ENCODE data around the gene XRCC3.

The XRCC3 gene

GRCh38 chr14:103663506-103663905 lies 51.7 kb downstream of the XRCC3 start:
- H3K23ac ChIP-seq (ENCODE audit: low read length): peak overlapping the region; percentile 51
- peak overlapping the region; percentile 39 for H3K4me2 ChIP-seq (ENCODE audit: low read length)

DNA sequence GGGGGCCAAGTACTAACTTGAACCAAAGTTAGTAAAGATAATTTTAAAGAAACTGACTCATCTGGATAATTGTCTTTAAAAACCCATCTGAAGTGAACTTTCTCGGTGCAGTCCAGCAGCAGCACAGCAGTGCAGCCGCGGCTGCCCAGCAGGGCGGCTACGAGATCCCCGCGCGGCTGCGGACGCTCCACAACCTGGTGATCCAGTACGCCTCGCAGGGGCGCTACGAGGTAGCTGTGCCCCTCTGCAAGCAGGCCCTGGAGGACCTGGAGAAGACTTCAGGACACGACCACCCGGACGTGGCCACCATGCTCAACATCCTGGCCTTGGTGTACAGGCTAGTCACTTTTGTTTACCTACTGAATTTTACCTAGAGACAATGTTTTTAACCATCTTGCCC lies 52.7 kb downstream of the XRCC3 start:
- Histone ChIP-seq H3K27me3 (ENCODE audit: insufficient read depth, low read length) (no peaks in the 10 kb centered on the region), H4K91ac (ENCODE audit: low read depth, low read length) (no peak overlapping the region), H3K9ac (ENCODE audit: low read length) (no peak overlapping the region), H3K9me3 (ENCODE audit: insufficient read depth, low read depth, low read length) (peaks cover 2% of the 10 kb centered on the region), H3K18ac (ENCODE audit: low read length) (no peak overlapping the region), H3K4ac (ENCODE audit: low read depth, low read length) (no peak overlapping the region), H3K4me3 (ENCODE audit: low read depth, low read length) (no peak overlapping the region), H4K8ac (ENCODE audit: low read depth, low read length) (no peak overlapping the region), H2BK12ac (ENCODE audit: low read length) (no peak overlapping the region), H2BK5ac (ENCODE audit: low read depth, low read length, poor library complexity) (no peak overlapping the region), H3K4me2 (ENCODE audit: low read length) (no peak overlapping the region), H3K14ac (ENCODE audit: low read length) (no peak overlapping the region), H3K4me1 (ENCODE audit: control insufficient read depth in 1 of 2, insufficient read depth in 2 of 2, low read length in 2 of 2) (peaks cover 10 to 14% of the 10 kb centered on the region in 2 experiments), H3K36me3 (ENCODE audit: control insufficient read depth in 1 of 2, insufficient read depth in 2 of 2, low read length in 2 of 2) (peaks cover 44 to 48% of the 10 kb centered on the region in 2 experiments), H3K27ac (ENCODE audit: low read depth, low read length) (no peak overlapping the region), H3K23ac (ENCODE audit: low read length) (no peak overlapping the region), H2BK120ac (ENCODE audit: insufficient read depth, low read length, poor library complexity) (no peak overlapping the region), H2AK5ac (ENCODE audit: low read length) (no peak overlapping the region), H4K12ac (ENCODE audit: low read depth, low read length) (no peak overlapping the region), H3K79me2 (ENCODE audit: control insufficient read depth, insufficient read depth, low read length, poor library complexity) (peaks cover 2% of the 10 kb centered on the region), H3K79me1 (ENCODE audit: low read length) (peaks cover 6% of the 10 kb centered on the region), H2AFZ (ENCODE audit: insufficient read depth, low read length, poor library complexity) (no peak overlapping the region)
- DNase-seq: no peak
- WGBS (ENCODE audit: extremely low coverage, insufficient coverage, insufficient read length): no CpG with 5 or more reads among the region's 17 CpGs

More at GRCh38 chr14:103663506-103663905, 51.7 kb downstream of the XRCC3 start:
- peak overlapping the region; percentile 45 for H3K4me3 ChIP-seq (ENCODE audit: low read depth, low read length)
- peak overlapping the region; percentile 81 for H2BK5ac ChIP-seq (ENCODE audit: low read depth, low read length, poor library complexity)
- H3K14ac ChIP-seq (ENCODE audit: low read length): peak overlapping the region; percentile 80
- H4K91ac ChIP-seq (ENCODE audit: low read depth, low read length): peak overlapping the region; percentile 91
- peaks cover 43 to 51% of the 10 kb centered on the region in 2 experiments for H3K36me3 ChIP-seq (ENCODE audit: control insufficient read depth in 1 of 2, insufficient read depth in 2 of 2, low read length in 2 of 2)
- H3K9me3 ChIP-seq (ENCODE audit: insufficient read depth, low read depth, low read length): peaks cover 2% of the 10 kb centered on the region
- H2AK5ac ChIP-seq (ENCODE audit: low read length): peak overlapping the region; percentile 83
- H3K4ac ChIP-seq (ENCODE audit: low read depth, low read length): peak overlapping the region; percentile 49
- peaks cover 6% of the 10 kb centered on the region for H3K79me1 ChIP-seq (ENCODE audit: low read length)
- peaks cover 10 to 14% of the 10 kb centered on the region in 2 experiments for H3K4me1 ChIP-seq (ENCODE audit: control insufficient read depth in 1 of 2, insufficient read depth in 2 of 2, low read length in 2 of 2)
- H2BK120ac ChIP-seq (ENCODE audit: insufficient read depth, low read length, poor library complexity): peak overlapping the region; percentile 68
- WGBS (ENCODE audit: extremely low coverage, insufficient coverage, insufficient read length): no CpG with 5 or more reads among the region's 13 CpGs
- H4K12ac ChIP-seq (ENCODE audit: low read depth, low read length): peak overlapping the region; percentile 52
- peak overlapping the region; percentile 70 for H2BK12ac ChIP-seq (ENCODE audit: low read length)
- no peak for DNase-seq
- H3K27me3 ChIP-seq (ENCODE audit: insufficient read depth, low read length): no peaks in the 10 kb centered on the region
- peak overlapping the region; percentile 41 for H3K18ac ChIP-seq (ENCODE audit: low read length)
- H3K27ac ChIP-seq (ENCODE audit: low read depth, low read length): peak overlapping the region; percentile 94
- H4K8ac ChIP-seq (ENCODE audit: low read depth, low read length): peak overlapping the region; percentile 82
- H3K9ac ChIP-seq (ENCODE audit: low read length): peak overlapping the region; percentile 58
- peaks cover 2% of the 10 kb centered on the region for H3K79me2 ChIP-seq (ENCODE audit: control insufficient read depth, insufficient read depth, low read length, poor library complexity)
- no peak overlapping the region for H2AFZ ChIP-seq (ENCODE audit: insufficient read depth, low read length, poor library complexity)

DNA sequence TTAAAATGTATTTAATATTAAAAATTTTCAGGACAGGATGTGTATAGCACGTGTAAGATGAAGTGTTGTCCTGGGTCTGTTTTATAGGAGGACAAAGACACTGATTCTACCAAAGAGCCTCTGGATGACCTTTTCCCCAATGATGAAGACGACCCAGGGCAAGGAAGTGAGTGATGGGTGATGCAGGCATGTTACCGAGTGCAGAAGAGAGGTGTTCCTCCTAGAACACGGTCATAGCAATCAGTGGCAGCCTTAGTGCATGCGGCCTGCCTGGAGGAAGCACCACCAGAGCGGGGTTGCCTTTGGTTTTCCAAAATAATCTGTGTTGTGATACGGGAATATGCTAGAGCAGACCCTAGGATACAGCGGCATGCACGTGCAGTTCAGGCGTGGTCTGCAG lies 53.2 kb downstream of the XRCC3 start:
- Histone ChIP-seq H3K4me1 (ENCODE audit: control insufficient read depth in 1 of 2, insufficient read depth in 2 of 2, low read length in 2 of 2) (peaks cover 10 to 14% of the 10 kb centered on the region in 2 experiments), H2BK120ac (ENCODE audit: insufficient read depth, low read length, poor library complexity) (no peak overlapping the region), H4K12ac (ENCODE audit: low read depth, low read length) (no peak overlapping the region), H4K91ac (ENCODE audit: low read depth, low read length) (no peak overlapping the region), H3K4me3 (ENCODE audit: low read depth, low read length) (no peak overlapping the region), H2BK5ac (ENCODE audit: low read depth, low read length, poor library complexity) (no peak overlapping the region), H3K4ac (ENCODE audit: low read depth, low read length) (no peak overlapping the region), H3K9ac (ENCODE audit: low read length) (no peak overlapping the region), H3K9me3 (ENCODE audit: insufficient read depth, low read depth, low read length) (peaks cover 2% of the 10 kb centered on the region), H2AK5ac (ENCODE audit: low read length) (no peak overlapping the region), H3K18ac (ENCODE audit: low read length) (no peak overlapping the region), H3K14ac (ENCODE audit: low read length) (no peak overlapping the region), H3K79me1 (ENCODE audit: low read length) (peaks cover 6% of the 10 kb centered on the region), H3K79me2 (ENCODE audit: control insufficient read depth, insufficient read depth, low read length, poor library complexity) (peaks cover 2% of the 10 kb centered on the region), H3K27me3 (ENCODE audit: insufficient read depth, low read length) (no peaks in the 10 kb centered on the region), H3K36me3 (ENCODE audit: control insufficient read depth in 1 of 2, insufficient read depth in 2 of 2, low read length in 2 of 2) (peaks cover 43 to 48% of the 10 kb centered on the region in 2 experiments), H4K8ac (ENCODE audit: low read depth, low read length) (no peak overlapping the region), H3K4me2 (ENCODE audit: low read length) (no peak overlapping the region), H2BK12ac (ENCODE audit: low read length) (no peak overlapping the region), H3K27ac (ENCODE audit: low read depth, low read length) (no peak overlapping the region), H2AFZ (ENCODE audit: insufficient read depth, low read length, poor library complexity) (no peak overlapping the region), H3K23ac (ENCODE audit: low read length) (no peak overlapping the region)
- WGBS (ENCODE audit: extremely low coverage, insufficient coverage, insufficient read length): no CpG with 5 or more reads among the region's 10 CpGs
- DNase-seq: no peak

DNA sequence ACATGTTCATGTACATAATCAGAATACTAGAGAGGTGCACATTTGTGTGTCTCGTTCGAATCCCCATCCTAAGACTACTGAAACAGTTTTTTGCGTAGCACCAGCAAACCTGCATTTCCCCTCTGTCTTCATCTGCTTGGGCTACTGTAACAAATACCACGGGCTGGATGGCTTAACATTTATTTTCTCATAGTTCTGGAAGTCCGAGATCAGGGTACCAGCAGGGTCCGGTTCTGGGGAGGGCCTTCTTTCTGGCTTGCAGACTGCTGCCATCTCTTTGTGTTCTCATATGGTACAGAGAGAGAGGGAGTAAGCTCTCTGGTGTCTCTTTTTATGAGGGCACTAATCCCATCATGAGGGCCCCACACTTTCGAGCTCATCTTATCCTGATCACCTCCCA lies 55.6 kb downstream of the XRCC3 start:
- H2AK5ac ChIP-seq (ENCODE audit: low read length): no peak overlapping the region
- H4K91ac ChIP-seq (ENCODE audit: low read depth, low read length): no peak overlapping the region
- H3K36me3 ChIP-seq (ENCODE audit: control insufficient read depth in 1 of 2, insufficient read depth in 2 of 2, low read length in 2 of 2): peaks cover 55 to 66% of the 10 kb centered on the region in 2 experiments
- H3K79me2 ChIP-seq (ENCODE audit: control insufficient read depth, insufficient read depth, low read length, poor library complexity): peaks cover 2% of the 10 kb centered on the region
- no peak overlapping the region for H3K4me2 ChIP-seq (ENCODE audit: low read length)
- no peak overlapping the region for H2BK5ac ChIP-seq (ENCODE audit: low read depth, low read length, poor library complexity)
- no peak overlapping the region for H3K4ac ChIP-seq (ENCODE audit: low read depth, low read length)
- H3K27me3 ChIP-seq (ENCODE audit: insufficient read depth, low read length): no peaks in the 10 kb centered on the region
- H2BK120ac ChIP-seq (ENCODE audit: insufficient read depth, low read length, poor library complexity): no peak overlapping the region
- H3K18ac ChIP-seq (ENCODE audit: low read length): no peak overlapping the region
- H3K9ac ChIP-seq (ENCODE audit: low read length): no peak overlapping the region
- H3K14ac ChIP-seq (ENCODE audit: low read length): no peak overlapping the region
- no peak overlapping the region for H4K8ac ChIP-seq (ENCODE audit: low read depth, low read length)
- no CpG with 5 or more reads among the region's 7 CpGs for WGBS (ENCODE audit: extremely low coverage, insufficient coverage, insufficient read length)
- H3K79me1 ChIP-seq (ENCODE audit: low read length): peaks cover 6% of the 10 kb centered on the region
- H3K4me3 ChIP-seq (ENCODE audit: low read depth, low read length): no peak overlapping the region
- DNase-seq: peak; percentile 85 to 87
- H3K9me3 ChIP-seq (ENCODE audit: insufficient read depth, low read depth, low read length): peaks cover 2% of the 10 kb centered on the region
- H4K12ac ChIP-seq (ENCODE audit: low read depth, low read length): no peak overlapping the region
- H2BK12ac ChIP-seq (ENCODE audit: low read length): no peak overlapping the region
- H3K23ac ChIP-seq (ENCODE audit: low read length): no peak overlapping the region
- no peak overlapping the region for H2AFZ ChIP-seq (ENCODE audit: insufficient read depth, low read length, poor library complexity)
- H3K27ac ChIP-seq (ENCODE audit: low read depth, low read length): no peak overlapping the region
- H3K4me1 ChIP-seq (ENCODE audit: control insufficient read depth in 1 of 2, insufficient read depth in 2 of 2, low read length in 2 of 2): peaks cover 8 to 14% of the 10 kb centered on the region in 2 experiments
